Measurements from ENCODE around the gene ELMO2. TPM values are rescaled to one million over a fixed set of nuclear protein-coding genes. Genes with fewer than 3 reads are reported as not detected.

ELMO2 gene
- total RNA-seq, 1 experiment from 2014 or later, result 38.5 TPM

DNA sequence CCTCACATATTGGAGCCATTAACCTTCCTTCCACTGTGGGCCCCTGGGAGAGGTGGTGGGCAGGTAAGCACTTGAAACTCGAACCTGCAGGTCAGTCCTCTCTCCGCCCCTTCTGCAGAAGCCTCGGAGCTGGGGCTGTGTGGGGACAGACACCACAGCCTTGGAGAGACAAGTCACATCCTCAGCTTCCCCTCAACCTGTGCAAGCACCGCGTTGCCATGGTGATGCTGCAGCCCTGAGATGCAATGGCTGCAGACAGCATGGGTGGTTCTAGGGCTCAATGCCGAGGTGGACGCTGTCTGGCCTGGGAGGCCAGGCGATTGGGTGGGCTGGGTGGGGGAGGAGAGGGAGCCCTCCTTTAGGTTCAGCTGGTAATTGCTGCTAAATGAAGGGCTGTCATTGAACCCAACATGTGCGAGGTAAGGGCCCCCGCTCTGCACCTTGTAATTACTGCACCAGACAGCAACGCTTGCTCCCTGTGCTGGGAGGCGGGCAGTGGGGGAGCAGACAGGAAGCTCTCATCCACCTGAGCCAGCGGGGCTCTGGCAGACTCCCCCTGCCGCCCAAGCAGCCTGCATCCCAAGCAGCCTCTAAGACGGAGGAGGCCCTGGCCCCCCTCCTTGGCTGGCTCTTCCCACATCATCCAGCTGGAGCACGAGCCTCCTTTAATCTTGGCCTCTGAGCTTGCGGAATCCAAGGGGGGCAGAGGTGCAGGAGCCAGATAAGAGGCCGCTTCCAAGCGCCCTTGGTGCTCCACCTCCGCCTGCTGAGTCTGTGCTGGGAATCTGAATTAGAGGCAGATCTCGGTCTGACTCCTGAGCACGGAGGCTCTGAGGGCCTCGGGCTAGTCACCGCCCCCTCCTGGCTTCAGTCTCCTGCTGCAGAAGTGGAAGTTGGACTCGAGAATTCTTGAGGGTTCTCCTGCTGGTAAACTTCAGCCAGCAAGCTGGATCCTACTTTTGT is 58.3 kb downstream of the ELMO2 start:
- peak; percentile 30 for DNase-seq (ENCODE audit: low spot score)
- Histone ChIP-seq H3K4me1 (ENCODE audit: insufficient read depth, low read length, poor library complexity, severe bottlenecking) (peaks cover 30% of the 10 kb centered on the region), H3K4me3 (ENCODE audit: low read depth, low read length, poor library complexity, severe bottlenecking) (no peak overlapping the region), H3K36me3 (ENCODE audit: insufficient read depth, low read length, poor library complexity, severe bottlenecking) (peaks cover 5% of the 10 kb centered on the region), H3K9me3 (ENCODE audit: low read depth, low read length, poor library complexity, severe bottlenecking) (no peaks in the 10 kb centered on the region), H3K27ac (ENCODE audit: low read depth, low read length, poor library complexity, severe bottlenecking) (no peak overlapping the region), H3K27me3 (replicated peaks; ENCODE audit: insufficient read depth, low read depth, low read length, poor library complexity) (peaks cover 9% of the 10 kb centered on the region)
- intact Hi-C loops (cut with micrococcal nuclease; ENCODE audit: unreplicated experiment), result loop anchor here (2.0 kb wide), 1 partner anchor 215 kb away; no protein-coding TSS in a partner anchor
- POLR2A ChIA-PET (ENCODE audit: low non-redundant PET), result no interaction called here
- no TSS peak for BruUV-seq (replicated peaks)
- TF ChIP-seq EZH2 (IDR thresholded peaks at IDR 0.05; ENCODE audit: borderline replicate concordance, low read depth, low read length, poor library complexity, severe bottlenecking), result no peak
- TF ChIP-seq, protein P1, sequence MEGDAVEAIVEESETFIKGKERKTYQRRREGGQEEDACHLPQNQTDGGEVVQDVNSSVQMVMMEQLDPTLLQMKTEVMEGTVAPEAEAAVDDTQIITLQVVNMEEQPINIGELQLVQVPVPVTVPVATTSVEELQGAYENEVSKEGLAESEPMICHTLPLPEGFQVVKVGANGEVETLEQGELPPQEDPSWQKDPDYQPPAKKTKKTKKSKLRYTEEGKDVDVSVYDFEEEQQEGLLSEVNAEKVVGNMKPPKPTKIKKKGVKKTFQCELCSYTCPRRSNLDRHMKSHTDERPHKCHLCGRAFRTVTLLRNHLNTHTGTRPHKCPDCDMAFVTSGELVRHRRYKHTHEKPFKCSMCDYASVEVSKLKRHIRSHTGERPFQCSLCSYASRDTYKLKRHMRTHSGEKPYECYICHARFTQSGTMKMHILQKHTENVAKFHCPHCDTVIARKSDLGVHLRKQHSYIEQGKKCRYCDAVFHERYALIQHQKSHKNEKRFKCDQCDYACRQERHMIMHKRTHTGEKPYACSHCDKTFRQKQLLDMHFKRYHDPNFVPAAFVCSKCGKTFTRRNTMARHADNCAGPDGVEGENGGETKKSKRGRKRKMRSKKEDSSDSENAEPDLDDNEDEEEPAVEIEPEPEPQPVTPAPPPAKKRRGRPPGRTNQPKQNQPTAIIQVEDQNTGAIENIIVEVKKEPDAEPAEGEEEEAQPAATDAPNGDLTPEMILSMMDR (conservative IDR thresholded peaks at IDR 0.05; ENCODE audit: low read depth, low read length), result no peak
- CTCF ChIA-PET, result interaction anchor here (0.7 to 1.6 kb wide), 4 partner anchors 10 to 216 kb away, joined by 3 to 8 read pairs (median 6); no protein-coding TSS in a partner anchor

DNA sequence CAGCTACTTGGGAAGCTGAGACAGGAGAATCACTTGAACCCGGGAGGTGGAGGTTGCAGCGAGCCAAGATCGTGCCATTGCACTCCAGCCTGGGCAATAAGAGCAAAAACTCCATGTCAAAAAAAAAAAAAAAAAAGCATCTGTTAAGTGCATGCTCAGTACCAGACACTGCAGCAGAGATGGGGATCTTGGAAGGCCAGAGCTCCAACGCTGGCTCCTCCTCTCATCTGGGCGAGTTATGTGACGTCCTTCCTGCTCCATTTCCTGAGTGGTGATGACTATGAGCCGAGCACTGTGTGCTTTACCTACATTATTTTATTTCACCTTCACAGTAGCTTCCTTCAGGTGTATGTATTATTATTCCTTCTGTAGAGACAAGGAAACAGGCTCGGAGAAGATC is 59.6 kb downstream of the ELMO2 start:
- no peaks in the 10 kb centered on the region for H3K9me3 ChIP-seq (ENCODE audit: low read depth, low read length, poor library complexity, severe bottlenecking)
- ChIA-PET CTCF (interaction anchor here (0.6 kb wide), 1 partner anchor 358 kb away, joined by 8 read pairs; no protein-coding TSS in a partner anchor), POLR2A (ENCODE audit: low non-redundant PET) (no interaction called here)
- TF ChIP-seq, protein P1 (conservative IDR thresholded peaks at IDR 0.05; ENCODE audit: low read depth, low read length), result no peak
- no peak for TF ChIP-seq EZH2 (IDR thresholded peaks at IDR 0.05; ENCODE audit: borderline replicate concordance, low read depth, low read length, poor library complexity, severe bottlenecking)
- intact Hi-C loops (cut with micrococcal nuclease; ENCODE audit: unreplicated experiment), result no loop called here
- no peak for DNase-seq (ENCODE audit: low spot score)
- peaks cover 5% of the 10 kb centered on the region for H3K36me3 ChIP-seq (ENCODE audit: insufficient read depth, low read length, poor library complexity, severe bottlenecking)
- no peak overlapping the region for H3K27ac ChIP-seq (ENCODE audit: low read depth, low read length, poor library complexity, severe bottlenecking)
- peaks cover 30% of the 10 kb centered on the region for H3K4me1 ChIP-seq (ENCODE audit: insufficient read depth, low read length, poor library complexity, severe bottlenecking)
- no TSS peak for BruUV-seq (replicated peaks)
- peaks cover 22% of the 10 kb centered on the region for H3K27me3 ChIP-seq (replicated peaks; ENCODE audit: insufficient read depth, low read depth, low read length, poor library complexity)
- H3K4me3 ChIP-seq (ENCODE audit: low read depth, low read length, poor library complexity, severe bottlenecking), result no peak overlapping the region

DNA sequence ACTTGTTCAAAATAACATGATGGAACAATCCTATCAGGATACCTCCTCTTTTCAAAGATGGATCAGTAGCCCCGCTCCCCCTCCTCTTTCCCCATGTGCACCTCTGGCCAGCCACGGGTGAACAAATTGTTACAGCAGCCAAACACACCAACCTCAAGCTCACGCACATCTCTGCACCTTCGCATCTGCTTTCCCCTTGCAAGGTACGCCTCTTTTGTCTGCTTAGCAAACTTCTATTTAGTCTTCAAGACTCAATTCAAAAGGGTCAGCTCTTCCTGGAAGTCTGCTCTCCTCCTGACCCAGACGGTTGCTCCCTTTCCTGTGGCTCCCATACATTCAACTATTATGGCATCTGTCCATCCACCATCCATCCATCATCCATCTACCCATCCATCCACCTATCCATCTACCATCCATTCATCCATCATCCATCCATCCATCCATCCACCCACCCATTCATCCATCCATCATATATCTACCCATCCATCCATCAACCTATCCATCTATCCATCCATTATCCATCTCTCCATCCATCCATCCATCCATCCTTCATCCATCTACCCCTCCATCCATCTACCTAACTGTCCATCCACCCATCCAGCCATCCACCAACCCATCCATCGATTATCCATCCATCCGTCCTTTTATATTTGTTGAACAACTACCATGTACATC is 61.8 kb downstream of the ELMO2 start:
- H3K4me1 ChIP-seq (ENCODE audit: insufficient read depth, low read length, poor library complexity, severe bottlenecking), result peaks cover 18% of the 10 kb centered on the region
- H3K36me3 ChIP-seq (ENCODE audit: insufficient read depth, low read length, poor library complexity, severe bottlenecking), result no peaks in the 10 kb centered on the region
- CTCF ChIA-PET, result no interaction called here
- H3K9me3 ChIP-seq (ENCODE audit: low read depth, low read length, poor library complexity, severe bottlenecking), result no peaks in the 10 kb centered on the region
- TF ChIP-seq, protein P1 (conservative IDR thresholded peaks at IDR 0.05; ENCODE audit: low read depth, low read length), result no peak
- no peak for TF ChIP-seq EZH2 (IDR thresholded peaks at IDR 0.05; ENCODE audit: borderline replicate concordance, low read depth, low read length, poor library complexity, severe bottlenecking)
- BruUV-seq (replicated peaks), result no TSS peak
- DNase-seq (ENCODE audit: low spot score), result no peak
- POLR2A ChIA-PET (ENCODE audit: low non-redundant PET), result no interaction called here
- no peak overlapping the region for H3K27ac ChIP-seq (ENCODE audit: low read depth, low read length, poor library complexity, severe bottlenecking)
- intact Hi-C loops (cut with micrococcal nuclease; ENCODE audit: unreplicated experiment), result no loop called here
- peaks cover 37% of the 10 kb centered on the region for H3K27me3 ChIP-seq (replicated peaks; ENCODE audit: insufficient read depth, low read depth, low read length, poor library complexity)
- no peak overlapping the region for H3K4me3 ChIP-seq (ENCODE audit: low read depth, low read length, poor library complexity, severe bottlenecking)

Data from A673 (cell line).